NCI-H2227 treated with DMSO at 0.1 percent for 48 hours (cell line): ENCODE results near the gene PDZD4.

Source experiments
- DNase-seq: peaks from one replicate; lab custom pipeline; 2025; lab: John Stamatoyannopoulos, UW

Gene PDZD4

DNA sequence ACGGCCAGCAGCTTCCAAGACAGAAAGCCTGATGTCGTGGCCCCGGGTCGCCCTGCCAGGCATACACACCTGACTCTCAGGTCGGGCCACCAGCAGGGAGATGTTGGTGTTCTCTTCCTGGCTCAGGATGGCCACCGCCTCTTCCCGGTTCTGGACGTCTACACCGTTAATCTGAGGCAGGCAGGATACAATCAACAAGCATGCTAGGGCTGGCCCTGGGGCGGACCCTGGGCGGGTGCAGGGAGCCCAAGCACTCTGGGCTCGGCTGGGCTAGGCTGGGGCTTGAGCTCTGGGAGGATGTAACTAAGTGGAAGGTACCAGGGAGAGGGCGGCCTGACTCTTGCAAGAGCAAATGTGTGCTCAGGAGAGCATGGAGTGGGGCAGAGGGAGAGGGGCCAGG, 24.9 kb downstream of the PDZD4 start:
- no peak for DNase-seq

DNA sequence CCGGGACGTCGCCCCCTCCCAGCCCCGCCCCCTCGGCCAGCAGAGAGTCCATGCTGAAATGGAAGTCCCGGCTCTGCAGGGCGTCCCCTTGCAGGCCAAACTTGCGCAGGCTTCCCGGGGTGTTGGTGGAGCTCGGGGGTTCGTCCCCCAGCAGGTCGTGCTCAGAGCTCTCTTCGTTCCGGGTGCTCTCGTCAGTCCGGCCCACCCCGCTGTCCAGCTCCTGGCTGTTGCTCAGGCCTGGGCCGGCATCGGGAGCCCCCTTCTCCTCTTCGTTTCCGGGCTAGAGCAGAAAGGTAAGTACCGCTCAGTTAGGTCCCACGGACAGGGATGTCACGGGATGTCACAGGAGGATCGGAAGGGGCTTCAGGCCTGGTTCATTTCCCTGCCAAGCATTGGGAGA, 25.7 kb downstream of the PDZD4 start:
- no peak for DNase-seq

GRCh38 chrX:153804100-153804595, 26.2 kb downstream of the PDZD4 start:
- DNase-seq: no peak

DNA sequence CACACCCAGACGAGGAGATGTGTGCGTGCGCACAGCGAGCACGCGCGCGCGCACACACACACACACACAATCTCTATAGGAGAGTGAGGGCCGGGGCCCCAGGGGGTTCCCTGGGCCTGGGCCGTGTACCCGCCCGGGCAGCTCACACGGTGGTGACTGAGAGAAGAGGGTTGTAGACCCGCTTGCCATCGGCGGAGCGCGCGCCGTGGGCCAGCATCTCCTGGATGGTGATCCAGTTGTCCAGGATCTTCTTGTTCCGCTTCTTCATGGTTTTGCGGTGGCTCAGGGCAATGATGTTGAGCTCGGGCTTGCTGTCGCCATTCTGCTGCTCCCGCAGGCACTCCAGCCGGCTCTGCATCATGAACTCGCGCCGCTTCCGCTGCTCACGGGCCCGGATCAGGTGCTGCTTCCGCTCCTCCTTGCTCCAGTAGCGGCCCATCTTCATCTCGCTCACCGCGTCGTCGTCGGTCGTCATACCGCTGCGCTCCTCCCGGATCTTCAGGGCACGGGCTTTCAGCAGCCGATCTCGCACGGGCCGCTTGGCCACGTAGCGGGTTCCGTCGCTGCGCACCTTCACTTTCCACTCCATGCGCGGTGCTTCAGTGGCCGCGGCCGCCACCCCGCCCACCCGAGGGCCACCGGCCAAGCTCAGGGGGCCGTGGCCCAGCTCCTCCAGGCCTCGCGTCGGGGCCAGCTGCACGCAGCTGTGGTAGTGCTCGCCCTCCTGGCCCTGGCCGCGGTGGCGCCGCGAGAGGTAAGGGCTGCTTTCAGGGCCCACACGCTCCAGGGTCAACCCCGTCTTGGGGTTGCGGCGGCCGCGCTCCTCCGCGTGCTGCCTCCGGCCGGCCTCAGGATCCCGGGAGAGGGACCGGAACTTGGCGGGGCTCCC, 26.9 kb downstream of the PDZD4 start:
- DNase-seq: no peak

DNA sequence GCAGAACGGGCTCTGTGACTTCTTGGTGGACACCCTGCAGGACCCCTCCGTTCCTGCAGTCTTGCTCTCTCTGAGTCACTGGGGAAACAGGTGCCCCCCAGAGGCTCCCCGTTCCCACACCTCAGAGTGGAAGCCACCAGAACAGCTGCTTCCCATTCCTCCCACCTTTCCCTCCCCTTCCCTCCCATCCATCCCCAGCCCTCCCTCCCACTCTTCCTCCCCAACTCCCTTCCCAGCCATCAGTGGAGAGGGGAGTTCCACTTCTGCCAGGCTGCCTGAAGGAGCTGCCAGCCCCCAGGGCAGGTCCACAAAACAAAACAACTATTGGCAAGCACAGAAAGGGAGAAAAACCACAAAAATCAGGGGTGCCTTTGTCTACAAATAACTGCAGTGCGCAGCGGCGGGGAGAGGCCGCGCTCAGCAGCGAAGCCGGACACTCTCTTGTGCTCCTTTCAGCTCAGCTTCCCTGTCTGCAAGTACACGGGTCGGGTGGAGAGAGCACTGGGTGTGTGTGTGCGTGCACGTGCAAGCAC, 27.8 kb downstream of the PDZD4 start:
- DNase-seq: no peak

DNA sequence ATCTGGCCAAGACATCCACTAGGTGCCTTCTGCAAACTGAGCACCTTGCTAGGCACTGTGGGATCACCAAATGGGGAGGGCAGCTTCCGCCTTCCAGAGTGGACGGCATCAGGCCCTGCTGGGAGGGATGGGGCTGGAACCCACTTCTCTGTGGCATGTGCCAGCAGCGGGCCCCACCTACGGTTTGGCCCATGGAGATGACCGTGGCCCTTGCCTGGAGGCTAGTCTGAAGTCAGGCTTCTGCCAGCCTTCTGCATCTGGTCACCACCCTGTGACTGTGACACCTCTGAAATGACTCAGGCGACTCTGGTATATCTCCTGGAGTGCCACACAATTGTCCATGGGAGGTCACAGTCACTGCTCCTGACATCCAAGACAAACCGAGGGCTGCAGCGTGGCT, 28.7 kb downstream of the PDZD4 start:
- DNase-seq: no peak

- no peak for DNase-seq
Measured at GRCh38 chrX:153800746-153801145, 29.6 kb downstream of the PDZD4 start.

DNA sequence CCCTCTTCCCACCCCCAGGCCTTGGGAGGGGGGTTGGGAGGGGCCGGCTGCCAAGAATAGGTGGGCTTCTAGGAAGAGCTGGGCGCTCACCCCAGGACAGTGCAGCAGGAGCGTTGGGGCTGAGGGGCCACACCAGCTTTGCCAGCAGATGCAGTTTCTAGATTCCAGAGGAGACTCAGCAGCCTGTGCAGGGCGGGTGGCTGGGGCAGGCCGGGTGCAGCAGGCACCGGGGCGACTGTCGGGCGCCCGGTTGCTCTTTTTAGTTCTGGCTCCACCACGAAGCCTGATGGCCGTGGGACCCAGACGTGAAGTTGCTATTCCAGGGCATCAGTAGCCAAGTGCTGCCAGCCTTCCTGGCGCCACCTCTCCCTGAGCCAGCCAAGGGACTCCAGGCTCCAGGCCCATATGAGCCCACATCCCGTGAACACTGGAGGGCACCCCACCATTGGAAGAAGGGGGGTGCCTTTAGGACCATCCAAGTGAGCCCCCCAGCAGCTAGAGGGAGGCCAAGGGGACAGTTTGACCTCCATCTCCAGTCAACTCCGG, 30.1 kb downstream of the PDZD4 start:
- no peak for DNase-seq

- no peak for DNase-seq
Measured at GRCh38 chrX:153799326-153799725, 31.0 kb downstream of the PDZD4 start.

DNA sequence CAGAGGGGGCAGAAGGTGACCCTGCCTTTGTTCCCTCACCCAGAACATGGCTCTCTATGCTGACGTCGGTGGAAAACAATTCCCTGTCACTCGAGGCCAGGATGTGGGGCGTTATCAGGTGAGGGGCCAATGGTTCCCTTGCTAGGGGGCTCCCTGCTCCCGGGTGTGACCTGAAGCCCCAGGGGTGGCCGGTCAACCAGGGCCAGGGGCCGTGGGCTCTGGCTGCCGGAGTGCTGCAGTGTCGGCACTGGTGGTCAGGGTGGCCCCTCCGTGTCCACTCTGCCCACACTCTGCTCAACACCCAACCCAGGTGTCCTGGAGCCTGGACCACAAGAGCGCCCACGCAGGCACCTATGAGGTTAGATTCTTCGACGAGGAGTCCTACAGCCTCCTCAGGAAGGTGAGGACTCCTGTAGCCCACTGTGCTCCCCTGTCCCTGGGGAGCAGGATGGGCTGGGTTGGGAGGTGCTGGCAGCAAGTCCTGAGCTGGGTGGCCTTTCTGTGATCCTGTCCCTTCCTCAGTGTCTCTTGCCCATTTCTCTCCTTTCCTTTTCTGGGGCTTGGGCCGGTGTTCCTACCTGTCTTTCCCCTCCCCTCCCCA, 32.8 kb downstream of the PDZD4 start:
- DNase-seq: no peak

DNA sequence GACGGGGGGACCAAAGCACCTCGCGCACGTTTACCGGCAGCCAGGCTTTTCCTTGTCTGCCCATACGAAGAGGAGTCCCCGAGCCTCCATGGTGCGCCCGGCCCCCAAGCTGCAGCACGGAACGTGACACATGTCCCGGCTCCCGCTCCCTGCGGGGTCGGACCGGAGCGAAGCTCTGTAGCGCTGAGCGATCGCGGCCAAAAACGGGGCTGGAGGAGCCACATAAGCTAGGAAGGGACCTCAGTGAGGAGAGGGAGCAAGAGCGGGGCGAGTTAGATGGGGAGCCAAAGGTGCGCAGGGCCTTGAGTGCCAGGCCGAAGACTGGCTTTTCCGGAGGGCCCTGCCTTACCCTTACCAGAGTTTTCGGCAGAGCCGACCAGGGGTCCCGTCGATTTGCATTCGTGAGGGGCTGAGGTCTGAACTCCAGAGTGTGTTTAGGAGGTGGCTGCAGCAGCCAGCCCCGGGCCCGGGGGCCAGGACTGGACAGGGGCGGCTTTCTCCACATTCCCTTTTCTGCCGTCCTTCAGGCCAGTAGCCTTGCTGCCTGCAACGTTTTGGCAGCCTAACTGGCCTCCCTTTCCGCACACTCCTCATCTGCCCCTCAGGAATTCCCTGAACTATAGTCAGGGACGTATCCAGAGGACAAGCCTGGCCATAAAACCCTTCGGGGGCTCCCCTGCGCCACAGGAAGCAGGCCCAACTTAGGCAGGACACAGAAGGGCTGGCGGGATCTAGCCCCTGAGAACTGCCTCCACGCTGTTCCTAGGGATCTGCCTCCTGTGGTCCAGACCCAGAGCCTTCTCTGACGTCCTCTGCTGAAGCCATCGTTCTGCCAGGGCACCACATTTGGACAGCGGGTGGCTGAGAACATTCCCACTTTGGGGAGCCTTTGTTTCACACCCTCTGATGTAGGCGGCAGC, 35.2 kb downstream of the PDZD4 start:
- no peak for DNase-seq

GRCh38 chrX:153794018-153794896, 36.1 kb downstream of the PDZD4 start, which contains the start of the genes IDH3G and SSR4:
TSS of gene IDH3G (minus strand) at chrX:153794375. CDS start at chrX:153794326, 49 bp downstream.
TSS of gene SSR4 (plus strand) at chrX:153794668. CDS start at chrX:153794688, 20 bp downstream.
- peak; percentile 94 for DNase-seq

- DNase-seq: no peak
Measured at GRCh38 chrX:153793291-153793690, 37.1 kb downstream of the PDZD4 start.

- DNase-seq: no peak
Measured at GRCh38 chrX:153792368-153792767, 38.0 kb downstream of the PDZD4 start.

GRCh38 chrX:153791104-153791852, 39.1 kb downstream of the PDZD4 start:
- no peak for DNase-seq

DNA sequence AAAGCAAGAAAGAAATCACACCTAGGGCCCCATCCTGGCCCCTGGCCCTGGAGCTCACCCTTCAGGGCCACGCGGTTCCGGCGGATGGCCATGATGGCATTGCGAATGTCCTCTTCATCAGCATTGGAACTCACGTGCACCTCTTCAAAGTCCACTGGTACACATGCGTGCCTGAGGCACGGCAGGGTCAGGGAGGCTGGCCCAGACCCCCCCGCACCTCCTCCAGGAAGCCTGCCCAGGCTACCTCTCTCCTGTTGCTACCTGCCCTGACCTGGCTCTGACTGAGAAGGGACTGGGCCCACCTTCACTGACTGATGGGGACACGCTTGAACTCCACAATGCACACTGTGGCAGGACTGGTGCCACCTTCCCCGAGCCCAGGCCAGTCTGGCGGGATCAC, 40.7 kb downstream of the PDZD4 start:
- no peak for DNase-seq

DNA sequence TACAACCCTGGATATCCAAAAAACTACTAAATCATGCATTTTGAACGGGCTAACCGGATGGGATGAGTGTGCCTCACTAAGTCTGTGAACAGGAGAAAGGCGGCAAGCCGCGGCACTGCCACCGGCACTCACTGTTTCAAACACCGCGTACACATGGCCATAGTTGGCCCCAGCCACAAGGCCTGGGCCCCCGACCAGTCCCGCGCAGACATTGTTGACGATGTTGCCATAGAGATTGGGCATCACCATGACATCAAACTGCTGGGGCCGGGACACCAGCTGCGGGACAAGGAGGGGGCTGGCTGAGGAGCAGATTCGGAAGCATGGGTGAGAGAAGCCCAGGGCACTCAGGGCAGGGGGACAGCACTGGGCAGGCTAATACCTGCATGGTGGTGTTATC, 43.7 kb downstream of the PDZD4 start:
- DNase-seq: no peak

DNA sequence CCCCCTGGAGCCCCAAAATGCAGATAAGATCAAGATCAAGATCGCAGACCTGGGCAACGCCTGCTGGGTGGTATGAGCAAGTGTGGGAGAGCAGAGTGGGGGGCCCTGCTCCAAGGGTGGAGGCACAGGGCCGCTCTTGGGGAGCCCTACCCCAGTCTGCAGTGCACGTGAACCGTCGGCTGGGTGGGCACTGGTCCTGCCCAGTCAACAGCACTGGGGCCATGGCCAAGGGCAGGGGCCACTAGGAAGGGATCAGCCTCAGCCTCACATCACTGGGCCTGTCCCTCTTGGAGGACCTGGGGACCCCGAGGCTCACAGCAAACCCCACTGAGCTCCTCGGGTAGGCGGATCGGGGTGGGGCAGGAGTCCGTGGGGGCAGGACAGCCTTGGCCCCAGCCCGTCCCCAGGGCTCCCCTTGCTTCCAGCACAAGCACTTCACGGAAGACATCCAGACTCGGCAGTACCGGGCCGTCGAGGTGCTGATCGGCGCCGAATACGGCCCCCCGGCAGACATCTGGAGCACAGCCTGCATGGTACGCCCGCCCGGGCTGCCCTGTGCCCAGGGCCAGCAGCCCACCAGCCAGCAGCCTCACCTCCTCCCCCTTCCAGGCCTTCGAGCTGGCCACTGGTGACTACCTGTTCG, 45.9 kb downstream of the PDZD4 start:
- DNase-seq: no peak

GRCh38 chrX:153783378-153784013, 46.8 kb downstream of the PDZD4 start:
- DNase-seq: no peak
